ENCODE data around the gene GLB1L.

GLB1L gene

GRCh38 chr2:219210196-219210885, 34.9 kb downstream of the GLB1L start:
- no peak for TF ChIP-seq ZFP30 (CRISPR knock-in tag; IDR thresholded peaks at IDR 0.05)
- no peak for TF ChIP-seq BACH2 (CRISPR knock-in tag; IDR thresholded peaks at IDR 0.05; ENCODE audit: borderline replicate concordance)
- no peak for TF ChIP-seq CSDC2 (CRISPR knock-in tag; IDR thresholded peaks at IDR 0.05)
- TF ChIP-seq ZFP3 (CRISPR knock-in tag; IDR thresholded peaks at IDR 0.05) = no peak
- no peak for TF ChIP-seq ARNTL (CRISPR knock-in tag; IDR thresholded peaks at IDR 0.05; ENCODE audit: borderline replicate concordance, low read depth)
- no peak for TF ChIP-seq SNAI2 (CRISPR knock-in tag; IDR thresholded peaks at IDR 0.05)
- TF ChIP-seq ZNF565 (CRISPR knock-in tag; conservative IDR thresholded peaks at IDR 0.05; ENCODE audit: low read depth) = no peak
- no peak for TF ChIP-seq PATZ1 (CRISPR knock-in tag; IDR thresholded peaks at IDR 0.05; ENCODE audit: borderline replicate concordance)
- no peak for TF ChIP-seq TOX (CRISPR knock-in tag; IDR thresholded peaks at IDR 0.05; ENCODE audit: borderline replicate concordance)
- TF ChIP-seq TCF4 (CRISPR knock-in tag; IDR thresholded peaks at IDR 0.05; ENCODE audit: borderline replicate concordance) = no peak
- TF ChIP-seq OSR1 (CRISPR knock-in tag; IDR thresholded peaks at IDR 0.05) = no peak
- no peak for TF ChIP-seq ISL1 (CRISPR knock-in tag; IDR thresholded peaks at IDR 0.05)
- TF ChIP-seq TSHZ2 (CRISPR knock-in tag; IDR thresholded peaks at IDR 0.05) = no peak
- no peak for TF ChIP-seq ZC3H10 (CRISPR knock-in tag; IDR thresholded peaks at IDR 0.05)
- no peak for TF ChIP-seq ZNF70 (CRISPR knock-in tag; IDR thresholded peaks at IDR 0.05)
- TF ChIP-seq ESRRG (CRISPR knock-in tag; IDR thresholded peaks at IDR 0.05) = no peak
- TF ChIP-seq CSRNP3 (CRISPR knock-in tag; IDR thresholded peaks at IDR 0.05) = no peak
- TF ChIP-seq RARB (CRISPR knock-in tag; IDR thresholded peaks at IDR 0.05) = no peak
- ATAC-seq = no peak

- TF ChIP-seq ESRRG (CRISPR knock-in tag; IDR thresholded peaks at IDR 0.05) (no peak), TOX (CRISPR knock-in tag; IDR thresholded peaks at IDR 0.05; ENCODE audit: borderline replicate concordance) (no peak), CSDC2 (CRISPR knock-in tag; IDR thresholded peaks at IDR 0.05) (no peak), POU6F1 (CRISPR knock-in tag; IDR thresholded peaks at IDR 0.05; ENCODE audit: borderline replicate concordance, low read depth) (no peak), ARNTL (CRISPR knock-in tag; IDR thresholded peaks at IDR 0.05; ENCODE audit: borderline replicate concordance, low read depth) (no peak)
- ATAC-seq = no peak
Measured at GRCh38 chr2:219209236-219210195, 35.7 kb downstream of the GLB1L start.

All from SK-N-SH treated with all-trans-retinoic acid at 6 μM for 48 hours (cell line).